ENCODE measurements around the gene SF3B3.

DNA sequence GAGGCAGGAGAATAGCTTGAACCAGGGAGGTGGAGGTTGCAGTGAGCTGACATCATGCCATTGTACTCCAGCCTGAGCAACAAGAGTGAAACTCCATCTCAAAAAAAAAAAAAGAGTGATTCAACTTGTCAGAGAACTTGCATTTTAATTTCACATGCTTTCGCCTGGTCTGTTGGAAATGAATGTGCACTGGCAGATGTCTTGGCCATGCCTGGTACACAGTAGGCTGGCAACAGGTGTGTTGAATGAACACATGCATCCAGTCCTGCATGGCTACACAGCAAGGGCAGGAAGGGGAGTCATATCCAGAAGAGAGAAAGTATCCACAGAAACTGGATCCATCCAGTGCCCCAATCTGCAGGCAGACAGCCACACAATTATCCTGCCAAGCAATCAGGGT, 11.8 kb upstream of the SF3B3 start:
- no peak for TF ChIP-seq ZNF792 (CRISPR knock-in tag; IDR thresholded peaks at IDR 0.05)
- TF ChIP-seq ATF3 (CRISPR knock-in tag; IDR thresholded peaks at IDR 0.05) = no peak
- TF ChIP-seq, protein P1, sequence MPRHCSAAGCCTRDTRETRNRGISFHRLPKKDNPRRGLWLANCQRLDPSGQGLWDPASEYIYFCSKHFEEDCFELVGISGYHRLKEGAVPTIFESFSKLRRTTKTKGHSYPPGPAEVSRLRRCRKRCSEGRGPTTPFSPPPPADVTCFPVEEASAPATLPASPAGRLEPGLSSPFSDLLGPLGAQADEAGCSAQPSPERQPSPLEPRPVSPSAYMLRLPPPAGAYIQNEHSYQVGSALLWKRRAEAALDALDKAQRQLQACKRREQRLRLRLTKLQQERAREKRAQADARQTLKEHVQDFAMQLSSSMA (CRISPR knock-in tag; IDR thresholded peaks at IDR 0.05) = no peak
- TF ChIP-seq FOXA1 (IDR thresholded peaks at IDR 0.05) = no peak
- TF ChIP-seq FOXA1 (CRISPR knock-in tag; IDR thresholded peaks at IDR 0.05) = no peak
- no peak for TF ChIP-seq NRL (CRISPR knock-in tag; IDR thresholded peaks at IDR 0.05; ENCODE audit: borderline replicate concordance)
- TF ChIP-seq EP300 (IDR thresholded peaks at IDR 0.05; ENCODE audit: low read depth in 2 of 2, low read length in 2 of 2) = no peak
- no peak for TF ChIP-seq EP300 (CRISPR knock-in tag; IDR thresholded peaks at IDR 0.05; ENCODE audit: borderline replicate concordance)
